HL-60 (cell line): Measurements from ENCODE around the gene ARFGAP1.
A peak's percentile ranks its signal among the peaks of the same experiment; 100 is the strongest.

Experiments
- DNase-seq, 2 experiments: peaks; one replicate each; pipeline ENCODE4 v3.0.0-alpha.2; 2010 to 2020; ENCODE audit warnings: low read depth in 1 of 2, low spot score in 1 of 2
- H3K27ac ChIP-seq: fragments of 250-450 bp; sonication (Bioruptor Pico); replicated peaks from 2 replicates; pipeline ENCODE4 v1.5.1; 2020; ENCODE audit warnings: mild to moderate bottlenecking, moderate library complexity
- H3K27me3 ChIP-seq: fragments of 250-450 bp; sonication (Bioruptor Pico); 2 replicates; pipeline ENCODE4 v1.5.1; 2021; ENCODE audit warnings: mild to moderate bottlenecking, moderate library complexity; ENCODE audit not compliant: insufficient read depth, poor library complexity, severe bottlenecking
- H3K4me3 ChIP-seq: replicated peaks from 2 replicates; pipeline ENCODE4 v1.5.1; 2011; ENCODE audit warnings: mild to moderate bottlenecking, control low read depth, low read length; ENCODE audit not compliant: insufficient read depth
- GABPA ChIP-seq: IDR thresholded peaks from 2 replicates; pipeline ENCODE4 v1.6.1; 2012; ENCODE audit warnings: low read depth
- POLR2AphosphoS5 ChIP-seq: IDR thresholded peaks from 2 replicates; pipeline ENCODE4 v1.6.1; 2012; ENCODE audit warnings: low read depth
- SPI1 ChIP-seq: IDR thresholded peaks from 2 replicates; pipeline ENCODE4 v1.6.1; 2012; ENCODE audit warnings: low read depth, mild to moderate bottlenecking, borderline replicate concordance
- long read RNA-seq: library from polyadenylated mRNA; unstranded; transcript quantifications from one replicate; pipeline ENCODE4 v2.0.0, GENCODE V29; 2020
- TF ChIP-seq, protein P1 (sequence below): IDR thresholded peaks from one replicate; pipeline ENCODE4 v1.5.1; 2011; ENCODE audit warnings: low read length, control low read depth, inconsistent platforms; ENCODE audit not compliant: insufficient read depth
- TF ChIP-seq, protein P2 (sequence below): IDR thresholded peaks from 2 replicates; pipeline ENCODE4 v1.6.1; 2012; ENCODE audit warnings: low read depth; ENCODE audit not compliant: insufficient replicate concordance

The ARFGAP1 gene
- long read RNA-seq, transcript ARFGAP1-205 (5 exons, 2,640 nt), result minor isoform, 219 of 593 reads
- long read RNA-seq, transcript ARFGAP1-203 (13 exons, 3,281 nt), result major isoform, 260 of 593 reads
- long read RNA-seq, transcript ARFGAP1-209 (4 exons, 2,727 nt), result minor isoform, 17 of 593 reads
- long read RNA-seq, partial matches to known transcripts, result 17 of 593 reads
- long read RNA-seq, other reads (novel, unspliced or antisense), result 79 of 593 reads

DNA sequence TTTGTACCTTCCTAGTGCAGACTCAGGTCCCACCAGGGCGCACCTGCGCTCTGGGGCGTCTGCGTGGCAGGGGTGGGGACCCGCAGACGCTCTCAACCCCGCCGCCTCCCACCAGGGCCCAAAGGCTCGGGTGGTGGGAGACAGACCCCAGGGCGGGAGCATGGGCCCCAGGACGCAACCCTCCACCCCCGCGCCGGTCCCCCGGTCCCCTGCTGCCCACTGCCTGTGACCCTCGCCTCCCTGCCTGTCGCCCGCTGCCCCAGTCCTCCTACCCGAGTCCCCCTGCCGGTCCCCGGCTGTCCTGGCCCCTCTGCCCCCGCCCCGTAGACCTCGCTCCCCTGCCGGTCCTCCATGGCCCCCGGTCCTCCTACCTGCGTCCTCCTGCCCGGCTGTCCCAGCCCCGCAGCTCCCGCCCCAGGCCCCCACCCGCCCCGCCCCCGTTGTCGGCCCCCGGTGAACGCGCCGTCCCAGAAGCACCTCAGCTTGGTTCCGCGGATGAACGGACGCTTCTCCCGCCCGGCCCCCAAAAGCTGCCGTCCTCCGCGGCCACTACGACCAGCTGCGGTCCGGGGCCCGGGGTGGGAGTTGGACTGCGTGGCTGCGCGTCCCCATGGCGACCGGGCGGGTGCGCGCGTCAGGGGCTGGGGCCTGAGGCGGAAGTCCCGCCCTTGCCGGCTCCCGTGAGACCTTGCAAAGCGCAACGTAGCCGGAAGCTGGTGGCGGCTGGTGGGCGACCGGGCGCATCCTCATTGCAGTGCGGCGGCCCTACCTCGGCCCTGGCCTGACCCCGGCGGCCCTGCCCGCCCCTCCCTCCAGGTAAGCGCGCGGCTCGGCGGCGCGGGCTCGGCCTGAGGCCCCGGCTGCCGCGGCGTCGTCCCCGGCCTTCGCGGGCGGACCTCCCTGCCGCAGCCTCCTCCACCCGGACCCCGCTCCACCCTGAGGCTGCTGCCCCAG is at the start of gene ARFGAP1:
Gene ARFGAP1 (plus strand): TSS at position 709 of the 954 bp plus-strand sequence. CDS start 2,768 bp downstream, outside the sequence.
- peak; percentile 84 to 89 for DNase-seq
- H3K27ac ChIP-seq, result peak within 1 kb of the TSS; percentile 60
- TF ChIP-seq, protein P1, sequence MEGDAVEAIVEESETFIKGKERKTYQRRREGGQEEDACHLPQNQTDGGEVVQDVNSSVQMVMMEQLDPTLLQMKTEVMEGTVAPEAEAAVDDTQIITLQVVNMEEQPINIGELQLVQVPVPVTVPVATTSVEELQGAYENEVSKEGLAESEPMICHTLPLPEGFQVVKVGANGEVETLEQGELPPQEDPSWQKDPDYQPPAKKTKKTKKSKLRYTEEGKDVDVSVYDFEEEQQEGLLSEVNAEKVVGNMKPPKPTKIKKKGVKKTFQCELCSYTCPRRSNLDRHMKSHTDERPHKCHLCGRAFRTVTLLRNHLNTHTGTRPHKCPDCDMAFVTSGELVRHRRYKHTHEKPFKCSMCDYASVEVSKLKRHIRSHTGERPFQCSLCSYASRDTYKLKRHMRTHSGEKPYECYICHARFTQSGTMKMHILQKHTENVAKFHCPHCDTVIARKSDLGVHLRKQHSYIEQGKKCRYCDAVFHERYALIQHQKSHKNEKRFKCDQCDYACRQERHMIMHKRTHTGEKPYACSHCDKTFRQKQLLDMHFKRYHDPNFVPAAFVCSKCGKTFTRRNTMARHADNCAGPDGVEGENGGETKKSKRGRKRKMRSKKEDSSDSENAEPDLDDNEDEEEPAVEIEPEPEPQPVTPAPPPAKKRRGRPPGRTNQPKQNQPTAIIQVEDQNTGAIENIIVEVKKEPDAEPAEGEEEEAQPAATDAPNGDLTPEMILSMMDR, result no peak
- TF ChIP-seq POLR2AphosphoS5, result peak; percentile 55; the same call in 1 of the 2 replicates
- TF ChIP-seq SPI1, result peak; percentile 18; the same call in 1 of the 2 replicates
- TF ChIP-seq GABPA, result peak; percentile 84
- H3K4me3 ChIP-seq, result peak within 1 kb of the TSS; percentile 92
- H3K27me3 ChIP-seq, result no peaks in the 10 kb centered on the region

DNA sequence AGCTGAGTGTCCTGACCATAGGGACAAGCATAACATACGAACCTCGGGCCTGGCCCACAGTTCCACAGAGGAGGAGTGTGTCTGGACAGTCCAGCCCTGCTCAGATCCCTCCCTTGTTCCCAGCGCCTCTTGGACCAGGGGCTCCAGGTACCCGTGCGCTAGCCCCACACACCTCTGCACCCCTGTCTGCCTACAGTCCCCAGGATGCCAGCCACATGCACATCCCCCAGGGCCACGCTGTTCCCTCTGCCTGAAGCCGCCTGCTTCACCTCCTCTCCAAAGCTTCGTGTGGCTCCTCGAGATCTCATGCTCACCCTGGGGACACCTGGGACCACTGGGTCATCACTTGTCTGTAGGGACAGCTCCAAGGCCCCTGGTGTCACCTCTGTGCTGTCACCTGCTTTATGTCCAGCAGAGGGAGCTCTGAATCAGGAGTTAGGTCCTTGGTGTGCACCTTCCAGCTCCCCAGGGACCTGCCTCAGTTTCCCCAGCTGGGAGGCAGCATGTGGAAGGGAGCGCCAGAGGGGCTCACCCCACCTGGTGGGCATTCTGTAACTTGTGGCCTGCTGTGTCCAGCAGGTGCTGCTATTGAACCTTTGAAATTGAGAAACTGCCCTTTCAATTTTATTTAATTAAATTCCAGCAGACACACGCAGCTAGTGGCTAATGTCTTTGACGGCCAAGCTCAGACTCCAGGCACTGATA is 49.3 kb upstream of the ARFGAP1 start:
- Histone ChIP-seq H3K4me3 (no peak overlapping the region), H3K27ac (no peak overlapping the region), H3K27me3 (peaks cover 9% of the 10 kb centered on the region)
- DNase-seq, result peak in 1 of 2 experiments; percentile 22
- TF ChIP-seq, protein P2, sequence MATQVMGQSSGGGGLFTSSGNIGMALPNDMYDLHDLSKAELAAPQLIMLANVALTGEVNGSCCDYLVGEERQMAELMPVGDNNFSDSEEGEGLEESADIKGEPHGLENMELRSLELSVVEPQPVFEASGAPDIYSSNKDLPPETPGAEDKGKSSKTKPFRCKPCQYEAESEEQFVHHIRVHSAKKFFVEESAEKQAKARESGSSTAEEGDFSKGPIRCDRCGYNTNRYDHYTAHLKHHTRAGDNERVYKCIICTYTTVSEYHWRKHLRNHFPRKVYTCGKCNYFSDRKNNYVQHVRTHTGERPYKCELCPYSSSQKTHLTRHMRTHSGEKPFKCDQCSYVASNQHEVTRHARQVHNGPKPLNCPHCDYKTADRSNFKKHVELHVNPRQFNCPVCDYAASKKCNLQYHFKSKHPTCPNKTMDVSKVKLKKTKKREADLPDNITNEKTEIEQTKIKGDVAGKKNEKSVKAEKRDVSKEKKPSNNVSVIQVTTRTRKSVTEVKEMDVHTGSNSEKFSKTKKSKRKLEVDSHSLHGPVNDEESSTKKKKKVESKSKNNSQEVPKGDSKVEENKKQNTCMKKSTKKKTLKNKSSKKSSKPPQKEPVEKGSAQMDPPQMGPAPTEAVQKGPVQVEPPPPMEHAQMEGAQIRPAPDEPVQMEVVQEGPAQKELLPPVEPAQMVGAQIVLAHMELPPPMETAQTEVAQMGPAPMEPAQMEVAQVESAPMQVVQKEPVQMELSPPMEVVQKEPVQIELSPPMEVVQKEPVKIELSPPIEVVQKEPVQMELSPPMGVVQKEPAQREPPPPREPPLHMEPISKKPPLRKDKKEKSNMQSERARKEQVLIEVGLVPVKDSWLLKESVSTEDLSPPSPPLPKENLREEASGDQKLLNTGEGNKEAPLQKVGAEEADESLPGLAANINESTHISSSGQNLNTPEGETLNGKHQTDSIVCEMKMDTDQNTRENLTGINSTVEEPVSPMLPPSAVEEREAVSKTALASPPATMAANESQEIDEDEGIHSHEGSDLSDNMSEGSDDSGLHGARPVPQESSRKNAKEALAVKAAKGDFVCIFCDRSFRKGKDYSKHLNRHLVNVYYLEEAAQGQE, result no peak
- TF ChIP-seq, protein P1, result peak; percentile 89

DNA sequence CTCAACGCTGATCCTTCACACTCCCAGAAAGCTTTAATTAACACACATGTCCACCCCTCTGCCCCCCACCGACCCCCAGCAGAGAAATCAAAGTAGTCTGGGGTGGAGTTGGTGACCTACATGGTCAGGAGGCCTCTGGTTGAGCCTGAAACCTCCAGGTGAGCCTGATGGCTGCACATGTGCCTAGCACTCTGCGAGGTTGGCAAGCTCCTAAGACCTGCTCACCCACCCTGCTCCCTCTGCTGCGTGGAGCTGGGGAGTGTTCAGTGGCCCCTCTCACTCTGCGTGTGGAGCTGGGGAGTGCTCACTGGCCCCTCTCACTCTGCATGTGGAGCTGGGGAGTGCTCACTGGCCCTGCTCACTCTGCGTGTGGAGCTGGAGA is 48.8 kb upstream of the ARFGAP1 start:
- no peak overlapping the region for H3K4me3 ChIP-seq
- no peak overlapping the region for H3K27ac ChIP-seq
- TF ChIP-seq SPI1 (no peak), POLR2AphosphoS5 (no peak), GABPA (no peak)
- TF ChIP-seq, protein P1, result no peak
- TF ChIP-seq, protein P2, result no peak
- DNase-seq, result no peak
- peaks cover 9% of the 10 kb centered on the region for H3K27me3 ChIP-seq
